K562 (cell line): ENCODE measurements around the gene MED14. TPM values are rescaled to one million over a fixed set of nuclear protein-coding genes. Genes with fewer than 3 reads are reported as not detected.

Experiments
- ATAC-seq: fragments of 200-7000 bp; cut with Tn5 transposase; 3 replicates; pipeline ENCODE4 v1.9.1; 2020; ENCODE audit warnings: moderate library complexity
- BruUV-seq: library from RNA; stranded (reverse); fragments of 400-500 nt; replicated peaks from 2 replicates; lab custom pipeline; 2021; lab: Mats Ljungman, UMichigan
- CTCF ChIA-PET: fragments of 300-600 bp; formaldehyde crosslinking; extraction: SDS; loops from one replicate; lab custom pipeline; 2021; ENCODE audit warnings: low intra/inter-chr PET ratio; lab: Yijun Ruan, JAX
- POLR2A ChIA-PET: fragments of 300-600, 350-650 bp; sonication (Branson Sonifier 250); formaldehyde crosslinking; extraction: SDS; loops from one replicate; lab custom pipeline; 2021; ENCODE audit warnings: antibody characterized with exemption, inconsistent platforms; lab: Yijun Ruan, JAX
- DNase-seq, 4 experiments: peaks; one replicate each; pipeline versions ENCODE4 v3.0.0 to v3.0.0-alpha.2; 2011 to 2018; ENCODE audit warnings: low spot score in 3 of 4, mixed read lengths in 3 of 4; ENCODE audit errors: extremely low read depth in 1 of 4
- FAIRE-seq: peaks from 2 replicates; lab custom pipeline; 2011; peaks lifted over from hg19 to GRCh38; lab: Jason Lieb, UNC
- H2AFZ ChIP-seq: 2 replicates; pipeline ENCODE4 v1.6.0; 2011; ENCODE audit warnings: low read depth, low read length, control low read depth, inconsistent platforms
- H3K27ac ChIP-seq: fragments of 200-600 bp; 3 replicates; pipeline ENCODE4 v1.8.0; 2011; ENCODE audit warnings: low read depth, mild to moderate bottlenecking, control low read depth, inconsistent platforms, low read length, moderate library complexity, mixed read lengths; ENCODE audit errors: extremely low read depth
- H3K27me3 ChIP-seq, 2 experiments: fragments of 300-600 bp in 1 of 2; 2 replicates in 1 of 2; 3 replicates in 1 of 2; pipeline versions ENCODE4 v1.6.0 to v1.8.0; 2011; ENCODE audit warnings: inconsistent platforms in 2 of 2, low read length in 2 of 2, mild to moderate bottlenecking in 1 of 2, mixed read lengths in 1 of 2, moderate library complexity in 1 of 2; ENCODE audit not compliant: control insufficient read depth in 2 of 2, insufficient read depth in 2 of 2
- H3K36me3 ChIP-seq: fragments of 300-600 bp; 3 replicates; pipeline ENCODE4 v1.8.0; 2011; ENCODE audit warnings: mild to moderate bottlenecking, low read length, inconsistent platforms; ENCODE audit not compliant: control insufficient read depth, insufficient read depth
- H3K4me1 ChIP-seq, 2 experiments: fragments of 200-600 bp in 1 of 2; replicated peaks in 1 of 2; 2 replicates in 1 of 2; 3 replicates in 1 of 2; pipeline versions ENCODE4 v1.5.1 to v1.8.0; 2011; ENCODE audit warnings: inconsistent platforms in 2 of 2, low read length in 2 of 2, mild to moderate bottlenecking in 1 of 2, mixed read lengths in 1 of 2, moderate library complexity in 1 of 2; ENCODE audit not compliant: control insufficient read depth in 2 of 2, insufficient read depth in 2 of 2
- H3K4me2 ChIP-seq: 2 replicates; pipeline ENCODE4 v1.6.1; 2011; ENCODE audit warnings: low read length, control low read depth, inconsistent platforms, mixed read lengths; ENCODE audit not compliant: insufficient read depth
- H3K4me3 ChIP-seq: fragments of 200-600 bp; sonication (generic), shearing (Covaris generic); 2 replicates; pipeline ENCODE4 v1.5.1; 2016; ENCODE audit warnings: control low read depth, inconsistent platforms
- H3K79me2 ChIP-seq: fragments of 200-600 bp; 3 replicates; pipeline ENCODE4 v1.8.0; 2011; ENCODE audit warnings: low read length, inconsistent platforms; ENCODE audit not compliant: control insufficient read depth, insufficient read depth
- H3K9ac ChIP-seq, 2 experiments: 2 replicates each; pipeline versions ENCODE4 v1.6.0 to v1.6.1; 2011; ENCODE audit warnings: low read depth in 2 of 2, low read length in 2 of 2, control low read depth in 1 of 2, inconsistent platforms in 1 of 2, mild to moderate bottlenecking in 1 of 2, mixed read lengths in 1 of 2; ENCODE audit not compliant: insufficient read depth in 1 of 2
- H3K9me1 ChIP-seq: one replicate; pipeline ENCODE4 v1.6.0; 2011; ENCODE audit warnings: inconsistent platforms, mild to moderate bottlenecking, low read length, moderate library complexity; ENCODE audit not compliant: control insufficient read depth, insufficient read depth
- H3K9me3 ChIP-seq: replicated peaks from 2 replicates; pipeline ENCODE4 v1.5.1; 2011; ENCODE audit warnings: low read depth, low read length, inconsistent platforms; ENCODE audit not compliant: control insufficient read depth, insufficient read depth
- H4K20me1 ChIP-seq: replicated peaks from 2 replicates; pipeline ENCODE4 v1.6.1; 2011; ENCODE audit warnings: low read length, inconsistent platforms, mixed read lengths; ENCODE audit not compliant: control insufficient read depth, insufficient read depth
- CBX1 ChIP-seq: sonication (generic); IDR thresholded peaks from 2 replicates; pipeline ENCODE4 v1.6.1; 2016; ENCODE audit warnings: antibody characterized with exemption, low read depth, mild to moderate bottlenecking
- HDAC8 ChIP-seq: fragments of 450-650 bp; IDR thresholded peaks from 2 replicates; pipeline ENCODE4 v1.6.1; 2016; ENCODE audit warnings: mild to moderate bottlenecking, missing genetic modification characterization, moderate library complexity, missing compliant biosample characterization
- NR4A1 ChIP-seq, 2 experiments: fragments of 250-450 bp in 1 of 2; fragments of 450-650 bp in 1 of 2; sonication (Bioruptor Pico) in 1 of 2; IDR thresholded peaks; 2 replicates each; pipeline versions ENCODE4 v1.4.0 to v1.6.1; 2016 to 2020; ENCODE audit warnings: mild to moderate bottlenecking in 2 of 2, missing compliant biosample characterization in 1 of 2, missing genetic modification characterization in 1 of 2, moderate library complexity in 1 of 2
- RNF2 ChIP-seq: sonication (generic); IDR thresholded peaks from 2 replicates; pipeline ENCODE4 v1.6.1; 2016
- SIX5 ChIP-seq, 2 experiments: IDR thresholded peaks; 2 replicates each; pipeline ENCODE4 v1.6.1; 2011; ENCODE audit warnings: low read length in 2 of 2, borderline replicate concordance in 1 of 2, low read depth in 1 of 2, mild to moderate bottlenecking in 1 of 2, moderate library complexity in 1 of 2; ENCODE audit not compliant: insufficient read depth in 1 of 2
- SMARCE1 ChIP-seq: fragments of 450-650 bp; IDR thresholded peaks from 2 replicates; pipeline ENCODE4 v1.7.1; 2016; ENCODE audit warnings: mild to moderate bottlenecking
- TFAM ChIP-seq: fragments of 250-450 bp; sonication (Bioruptor Pico); conservative IDR thresholded peaks from 2 replicates; pipeline ENCODE4 v1.5.0; 2021; ENCODE audit warnings: mild to moderate bottlenecking, moderate library complexity
- ZBTB17 ChIP-seq: fragments of 450-650 bp; formaldehyde crosslinking; IDR thresholded peaks from 2 replicates; pipeline ENCODE4 v1.4.0; 2020; ENCODE audit warnings: mild to moderate bottlenecking
- ZC3H4 ChIP-seq: sonication (generic); formaldehyde crosslinking; IDR thresholded peaks from 2 replicates; pipeline ENCODE4 v1.9.0; 2021; ENCODE audit warnings: missing genetic modification reagents, borderline replicate concordance
- ZNF197 ChIP-seq: fragments of 200-800 bp; sonication (Bioruptor generic); IDR thresholded peaks from 2 replicates; pipeline ENCODE4 v1.6.1; 2016; ENCODE audit warnings: low read depth, missing genetic modification characterization, missing compliant biosample characterization
- ZNF347 ChIP-seq: fragments of 450-650 bp; formaldehyde crosslinking; IDR thresholded peaks from 2 replicates; pipeline ENCODE4 v1.4.0; 2020; ENCODE audit warnings: low read depth, mild to moderate bottlenecking, moderate library complexity
- ZNF41 ChIP-seq: fragments of 250-450 bp; sonication (Bioruptor Pico); conservative IDR thresholded peaks from 2 replicates; pipeline ENCODE4 v1.4.0; 2020; ENCODE audit warnings: mild to moderate bottlenecking
- ZNF644 ChIP-seq: fragments of 200-800 bp; sonication (Bioruptor generic); IDR thresholded peaks from 2 replicates; pipeline ENCODE4 v1.6.1; 2016; ENCODE audit warnings: low read depth, missing genetic modification characterization, missing compliant biosample characterization
- WGBS: fragments of 100-300 bp; shearing (Covaris generic); methylation state at CpG from one replicate; pipeline ENCODE4 v1.1.6; 2016; ENCODE audit warnings: low coverage, mixed read lengths; ENCODE audit not compliant: insufficient coverage; ENCODE audit errors: missing lambda C conversion rate; 5-methylcytosine and 5-hydroxymethylcytosine counted together
- in situ Hi-C: fragments of 300-500 bp; cut with MboI; formaldehyde crosslinking; loops from 4 replicates; pipeline ENCODE4 v1.15.0; 2018; ENCODE audit warnings: inconsistent platforms, mixed read lengths
- intact Hi-C: fragments of 100-400 bp; cut with micrococcal nuclease; formaldehyde crosslinking; loops from 2 replicates; pipeline ENCODE4 v1.14.2; 2022
- polyA plus RNA-seq, 8 experiments: library from polyadenylated mRNA; depleted of rRNA in 4 of 8; stranded (reverse) in 5 of 8; unstranded in 3 of 8; fragments of >200 nt; fragmentation: Nextera tagmentation in 2 of 8; fragmentation: Illumina TruSeq in 1 of 8; extraction: Ambion mirVana in 2 of 8; extraction: Trizol in 1 of 8; gene quantifications; 2 replicates each; pipeline versions ENCODE4 v1.2.1 to v1.2.3, GENCODE V29; 2011 to 2014; ENCODE audit warnings: inconsistent platforms in 1 of 8, missing spikeins in 1 of 8
- total RNA-seq, 7 experiments: library from RNA; depleted of rRNA in 6 of 7; stranded (reverse); fragments of >200 nt in 6 of 7; fragmentation: Illumina TruSeq in 2 of 7; extraction: Trizol in 2 of 7; gene quantifications; 2 replicates each; pipeline versions ENCODE4 v1.2.1 to v1.2.3, GENCODE V29; 2011 to 2021; ENCODE audit warnings: low replicate concordance in 1 of 7
- TF ChIP-seq, protein P1 (sequence below): IDR thresholded peaks from 3 replicates; pipeline ENCODE4 v1.6.1; 2011; ENCODE audit warnings: borderline replicate concordance, mild to moderate bottlenecking; ENCODE audit not compliant: insufficient read length, insufficient read depth
- TF ChIP-seq, protein P2 (sequence below): fragments of 250-450 bp; sonication (Bioruptor Pico); IDR thresholded peaks from 2 replicates; pipeline ENCODE4 v1.4.0; 2020; ENCODE audit warnings: mild to moderate bottlenecking
- TF ChIP-seq, protein P3 (sequence below): fragments of 450-650 bp; IDR thresholded peaks from 2 replicates; pipeline ENCODE4 v1.6.1; 2016; ENCODE audit warnings: borderline replicate concordance

The MED14 gene
- total and polyA plus RNA-seq, 9 of the 15 experiments (the other 6 are each of a cell fraction or from before 2014, with no cell fraction given): 9.2 to 35.3 (median 18.7) TPM

- H3K4me3 ChIP-seq: no peak overlapping the region
- no peaks in the 10 kb centered on the region for H4K20me1 ChIP-seq
- FAIRE-seq (no peak), ATAC-seq (no peak), DNase-seq (no peak)
- H3K9me3 ChIP-seq: no peaks in the 10 kb centered on the region
- H3K9me1 ChIP-seq: no peaks in the 10 kb centered on the region
- no peak overlapping the region for H3K4me2 ChIP-seq
- in situ Hi-C loops: no loop called here
- H3K36me3 ChIP-seq: no peaks in the 10 kb centered on the region
- ChIA-PET CTCF (no interaction called here), POLR2A (no interaction called here)
- H3K79me2 ChIP-seq: no peaks in the 10 kb centered on the region
- TF ChIP-seq TFAM (CRISPR knock-in tag) (no peak), ZNF41 (CRISPR knock-in tag) (no peak), ZNF347 (no peak), CBX1 (no peak), NR4A1 (CRISPR knock-in tag; IDR thresholded peaks at IDR 0.05) (no peak), NR4A1 (tag; IDR thresholded peaks at IDR 0.05) (no peak), SIX5 (IDR thresholded peaks at IDR 0.05; ENCODE audit: borderline replicate concordance in 1 of 2, insufficient read depth in 1 of 2, low read depth in 1 of 2, low read length in 2 of 2) (no peak), RNF2 (no peak), ZNF197 (CRISPR knock-in tag) (no peak), ZC3H4 (CRISPR knock-in tag) (no peak), SMARCE1 (no peak), ZNF644 (tag) (no peak), HDAC8 (tag) (no peak), ZBTB17 (no peak)
- TF ChIP-seq, protein P1, sequence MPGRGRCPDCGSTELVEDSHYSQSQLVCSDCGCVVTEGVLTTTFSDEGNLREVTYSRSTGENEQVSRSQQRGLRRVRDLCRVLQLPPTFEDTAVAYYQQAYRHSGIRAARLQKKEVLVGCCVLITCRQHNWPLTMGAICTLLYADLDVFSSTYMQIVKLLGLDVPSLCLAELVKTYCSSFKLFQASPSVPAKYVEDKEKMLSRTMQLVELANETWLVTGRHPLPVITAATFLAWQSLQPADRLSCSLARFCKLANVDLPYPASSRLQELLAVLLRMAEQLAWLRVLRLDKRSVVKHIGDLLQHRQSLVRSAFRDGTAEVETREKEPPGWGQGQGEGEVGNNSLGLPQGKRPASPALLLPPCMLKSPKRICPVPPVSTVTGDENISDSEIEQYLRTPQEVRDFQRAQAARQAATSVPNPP: no peak
- TF ChIP-seq, protein P2, sequence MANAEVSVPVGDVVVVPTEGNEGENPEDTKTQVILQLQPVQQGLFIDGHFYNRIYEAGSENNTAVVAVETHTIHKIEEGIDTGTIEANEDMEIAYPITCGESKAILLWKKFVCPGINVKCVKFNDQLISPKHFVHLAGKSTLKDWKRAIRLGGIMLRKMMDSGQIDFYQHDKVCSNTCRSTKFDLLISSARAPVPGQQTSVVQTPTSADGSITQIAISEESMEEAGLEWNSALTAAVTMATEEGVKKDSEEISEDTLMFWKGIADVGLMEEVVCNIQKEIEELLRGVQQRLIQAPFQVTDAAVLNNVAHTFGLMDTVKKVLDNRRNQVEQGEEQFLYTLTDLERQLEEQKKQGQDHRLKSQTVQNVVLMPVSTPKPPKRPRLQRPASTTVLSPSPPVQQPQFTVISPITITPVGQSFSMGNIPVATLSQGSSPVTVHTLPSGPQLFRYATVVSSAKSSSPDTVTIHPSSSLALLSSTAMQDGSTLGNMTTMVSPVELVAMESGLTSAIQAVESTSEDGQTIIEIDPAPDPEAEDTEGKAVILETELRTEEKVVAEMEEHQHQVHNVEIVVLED (CRISPR knock-in tag): no peak
- TF ChIP-seq, protein P3, sequence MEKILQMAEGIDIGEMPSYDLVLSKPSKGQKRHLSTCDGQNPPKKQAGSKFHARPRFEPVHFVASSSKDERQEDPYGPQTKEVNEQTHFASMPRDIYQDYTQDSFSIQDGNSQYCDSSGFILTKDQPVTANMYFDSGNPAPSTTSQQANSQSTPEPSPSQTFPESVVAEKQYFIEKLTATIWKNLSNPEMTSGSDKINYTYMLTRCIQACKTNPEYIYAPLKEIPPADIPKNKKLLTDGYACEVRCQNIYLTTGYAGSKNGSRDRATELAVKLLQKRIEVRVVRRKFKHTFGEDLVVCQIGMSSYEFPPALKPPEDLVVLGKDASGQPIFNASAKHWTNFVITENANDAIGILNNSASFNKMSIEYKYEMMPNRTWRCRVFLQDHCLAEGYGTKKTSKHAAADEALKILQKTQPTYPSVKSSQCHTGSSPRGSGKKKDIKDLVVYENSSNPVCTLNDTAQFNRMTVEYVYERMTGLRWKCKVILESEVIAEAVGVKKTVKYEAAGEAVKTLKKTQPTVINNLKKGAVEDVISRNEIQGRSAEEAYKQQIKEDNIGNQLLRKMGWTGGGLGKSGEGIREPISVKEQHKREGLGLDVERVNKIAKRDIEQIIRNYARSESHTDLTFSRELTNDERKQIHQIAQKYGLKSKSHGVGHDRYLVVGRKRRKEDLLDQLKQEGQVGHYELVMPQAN: no peak
- no TSS peak for BruUV-seq
- no peaks in the 10 kb centered on the region for H3K4me1 ChIP-seq
- no peak overlapping the region for H3K27ac ChIP-seq
- no peak overlapping the region for H2AFZ ChIP-seq
- no peaks in the 10 kb centered on the region; a peak in 1 of 5 replicates for H3K27me3 ChIP-seq
- H3K9ac ChIP-seq: no peak overlapping the region
- 0% methylated on average over 1 of the region's 1 CpG for WGBS
- intact Hi-C loops: no loop called here
Observed at GRCh38 chrX:40757058-40757457, 21.7 kb upstream of the MED14 start.
